AG04449 (cell line): ENCODE measurements around the gene ABLIM1.

Experiments
- CTCF ChIA-PET: fragments of 350-600 bp; formaldehyde crosslinking; extraction: SDS; loops from one replicate; lab custom pipeline; 2021; ENCODE audit warnings: antibody characterized with exemption; lab: Yijun Ruan, JAX
- POLR2A ChIA-PET: fragments of 400-600, 350-600 bp; formaldehyde crosslinking; extraction: SDS; loops from one replicate; lab custom pipeline; 2020; ENCODE audit warnings: antibody characterized with exemption, inconsistent platforms; lab: Yijun Ruan, JAX
- DNase-seq: peaks from one replicate; pipeline ENCODE4 v3.0.0-alpha.2; 2010; ENCODE audit warnings: low read depth, low spot score
- H3K4me3 ChIP-seq: 2 replicates; pipeline ENCODE4 v1.5.1; 2011; ENCODE audit warnings: low read depth, mild to moderate bottlenecking, control low read depth, low read length
- CTCF ChIP-seq: IDR thresholded peaks from one replicate; pipeline ENCODE4 v1.5.1; 2011; ENCODE audit warnings: mild to moderate bottlenecking, moderate library complexity, low read length, control low read depth, inconsistent platforms; ENCODE audit not compliant: insufficient read depth; ENCODE audit errors: missing control alignments

ABLIM1 gene

GRCh38 chr10:114551636-114551972 is 106.5 kb downstream of the ABLIM1 start:
- TF ChIP-seq CTCF = no peak
- DNase-seq = no peak
- ChIA-PET POLR2A (no interaction called here), CTCF (interaction anchor here (0.8 to 8.7 kb wide), 22 partner anchors 9 to 578 kb away, joined by 3 to 121 read pairs (median 4); partner anchors contain the start of gene FHIP2A)
- H3K4me3 ChIP-seq = no peak overlapping the region

- no peak for DNase-seq
- no peak overlapping the region for H3K4me3 ChIP-seq
- CTCF ChIA-PET = interaction anchor here (0.7 to 8.7 kb wide), 31 partner anchors 9 to 294 kb away, joined by 3 to 121 read pairs (median 4); no protein-coding TSS in a partner anchor
- no peak for TF ChIP-seq CTCF
- POLR2A ChIA-PET = no interaction called here
Measured at GRCh38 chr10:114550756-114551635, 107.1 kb downstream of the ABLIM1 start.

GRCh38 chr10:114548662-114549061 is 109.4 kb downstream of the ABLIM1 start:
- no peak for DNase-seq
- H3K4me3 ChIP-seq = no peak overlapping the region
- TF ChIP-seq CTCF = peak; percentile 36
- POLR2A ChIA-PET = no interaction called here
- CTCF ChIA-PET = interaction anchor here (0.6 to 8.7 kb wide), 19 partner anchors 13 to 581 kb away, joined by 3 to 121 read pairs (median 4); partner anchors contain the start of gene FHIP2A

- ChIA-PET CTCF (interaction anchor here (1.0 to 8.7 kb wide), 9 partner anchors 29 to 274 kb away, joined by 3 to 121 read pairs (median 4); partner anchors contain the start of gene FHIP2A), POLR2A (no interaction called here)
- no peak overlapping the region for H3K4me3 ChIP-seq
- no peak for DNase-seq
- TF ChIP-seq CTCF = no peak
Measured at GRCh38 chr10:114547514-114547913, 110.6 kb downstream of the ABLIM1 start.

GRCh38 chr10:114547056-114547455 is 111.0 kb downstream of the ABLIM1 start:
- POLR2A ChIA-PET = no interaction called here
- CTCF ChIA-PET = interaction anchor here (0.7 to 8.7 kb wide), 5 partner anchors 76 to 245 kb away, joined by 3 to 121 read pairs (median 59); no protein-coding TSS in a partner anchor

More at GRCh38 chr10:114547056-114547455, 111.0 kb downstream of the ABLIM1 start:
- no peak for TF ChIP-seq CTCF
- H3K4me3 ChIP-seq = no peak overlapping the region
- DNase-seq = no peak
